Measurements from ENCODE around the gene DNM3. TPM values are rescaled to one million over a fixed set of nuclear protein-coding genes. Genes with fewer than 3 reads are reported as not detected.

Gene DNM3
- total and polyA plus RNA-seq, 9 of the 15 experiments (the other 6 are each of a cell fraction or from before 2014, with no cell fraction given) = 0.08 to 0.36 (median 0.22) TPM; not detected in 1

DNA sequence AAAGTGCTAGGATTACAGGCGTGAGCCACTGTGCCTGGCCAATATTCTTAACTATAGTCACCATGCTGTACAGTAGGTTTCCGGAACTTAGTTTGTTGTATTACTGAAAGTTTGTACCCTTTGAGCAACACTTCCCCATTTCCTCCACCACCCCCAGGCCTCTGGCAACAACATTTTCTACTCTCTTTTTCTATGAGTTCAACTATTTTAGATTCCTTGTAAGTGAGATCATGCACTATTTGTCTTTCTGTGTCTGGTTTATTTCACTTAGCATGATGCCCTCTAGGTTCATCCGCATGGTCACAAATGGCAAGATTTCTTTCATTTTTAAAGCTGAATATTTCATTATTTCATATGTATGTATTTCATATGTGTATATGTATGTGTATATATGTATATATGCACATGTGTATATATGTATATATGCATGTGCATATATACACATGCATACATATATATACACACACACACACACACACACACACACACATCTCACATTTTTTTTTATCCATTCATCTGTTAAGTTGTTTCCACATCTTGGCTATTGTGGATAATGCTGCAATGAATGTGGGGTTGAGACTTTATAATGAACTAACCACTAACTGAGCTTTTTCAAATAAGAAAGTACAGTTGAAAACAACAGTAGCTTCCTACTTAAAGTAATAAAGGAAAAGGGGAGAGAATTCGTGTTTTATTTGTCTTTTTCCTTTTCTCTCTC lies 322.4 kb downstream of the DNM3 start (continued):
- TF ChIP-seq NFE2L1 (tag; IDR thresholded peaks at IDR 0.05; ENCODE audit: borderline replicate concordance, low read depth) (no peak), POU5F1 (IDR thresholded peaks at IDR 0.05; ENCODE audit: borderline replicate concordance, low read depth, low read length, partially characterized antibody) (no peak), POLR2AphosphoS5 (IDR thresholded peaks at IDR 0.05; ENCODE audit: control insufficient read depth, insufficient read depth, low read depth, low read length) (no peak), KLF16 (IDR thresholded peaks at IDR 0.05) (no peak), JUND (IDR thresholded peaks at IDR 0.05; ENCODE audit: borderline replicate concordance, low read depth, low read length) (no peak), JUND (tag; IDR thresholded peaks at IDR 0.05; ENCODE audit: borderline replicate concordance, low read depth, low read length) (no peak), CEBPG (CRISPR knock-in tag; IDR thresholded peaks at IDR 0.05) (no peak), CEBPG (tag; conservative IDR thresholded peaks at IDR 0.05 in 1 of 2, IDR thresholded peaks at IDR 0.05 in 1 of 2) (no peak), CAMTA2 (CRISPR knock-in tag; conservative IDR thresholded peaks at IDR 0.05) (no peak), TGIF2 (CRISPR knock-in tag; IDR thresholded peaks at IDR 0.05) (no peak)

DNA sequence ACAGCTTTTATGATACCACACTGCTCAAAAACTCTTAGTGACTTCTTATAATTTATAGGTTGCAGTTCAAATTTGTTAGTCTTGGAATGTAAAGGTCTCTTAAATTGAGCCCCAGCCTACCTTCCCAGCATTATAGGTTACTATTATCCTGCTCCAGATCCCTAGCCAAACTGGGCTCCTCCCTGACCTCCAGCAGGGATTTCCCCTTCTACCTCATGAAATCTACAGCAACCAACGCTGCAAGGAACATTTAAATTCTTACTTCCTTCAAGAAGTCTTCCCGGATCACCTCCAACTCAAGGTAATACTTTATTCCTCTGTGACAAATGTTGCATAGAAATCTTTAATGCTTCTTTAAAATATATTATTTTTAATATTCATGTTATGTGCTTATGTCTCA lies 324.1 kb downstream of the DNM3 start:
- H3K4me2 ChIP-seq (ENCODE audit: insufficient read depth, low read length) = no peak overlapping the region
- no peak overlapping the region for H3K27ac ChIP-seq (ENCODE audit: extremely low read depth, low read depth, low read length)
- no peak overlapping the region for H3K4me3 ChIP-seq
- in situ Hi-C loops (cut with MboI) (no loop called here), intact Hi-C loops (cut with micrococcal nuclease) (no loop called here)
- H3K27me3 ChIP-seq (ENCODE audit: control insufficient read depth in 2 of 2, insufficient read depth in 2 of 2, low read length in 2 of 2) = no peaks in the 10 kb centered on the region; a peak in 1 of 5 replicates
- DNase-seq (ENCODE audit: extremely low read depth in 1 of 4, low spot score in 3 of 4) = no peak
- H3K9me3 ChIP-seq (replicated peaks; ENCODE audit: control insufficient read depth, insufficient read depth, low read depth, low read length) = no peaks in the 10 kb centered on the region
- no peaks in the 10 kb centered on the region for H3K79me2 ChIP-seq (ENCODE audit: control insufficient read depth, insufficient read depth, low read length)
- 3% methylated on average over 2 of the region's 2 CpGs for WGBS (ENCODE audit: insufficient coverage, low coverage, missing lambda C conversion rate)
- H3K9me1 ChIP-seq (ENCODE audit: control insufficient read depth, insufficient read depth, low read length) = no peaks in the 10 kb centered on the region
- ChIA-PET CTCF (ENCODE audit: low intra/inter-chr PET ratio) (no interaction called here), POLR2A (interaction anchor here (1.1 to 1.5 kb wide), 2 partner anchors 15 to 44 kb away, joined by 3 to 4 read pairs; no protein-coding TSS in a partner anchor)
- no peaks in the 10 kb centered on the region for H4K20me1 ChIP-seq (replicated peaks; ENCODE audit: control insufficient read depth, insufficient read depth, low read length)
- ATAC-seq = no peak
- no TSS peak for BruUV-seq (replicated peaks)
- no peak for FAIRE-seq
- no peak overlapping the region for H3K9ac ChIP-seq (ENCODE audit: insufficient read depth in 1 of 2, low read depth in 2 of 2, low read length in 2 of 2)
- H3K4me1 ChIP-seq (replicated peaks in 1 of 2; ENCODE audit: control insufficient read depth in 2 of 2, insufficient read depth in 2 of 2, low read length in 2 of 2) = no peaks in the 10 kb centered on the region
- H2AFZ ChIP-seq (ENCODE audit: low read depth, low read length) = no peak overlapping the region
- H3K36me3 ChIP-seq (ENCODE audit: control insufficient read depth, insufficient read depth, low read length) = no peaks in the 10 kb centered on the region
- no peak for TF ChIP-seq HNRNPK (IDR thresholded peaks at IDR 0.05; ENCODE audit: low read depth, low read length, poor library complexity, severe bottlenecking)
- no peak for TF ChIP-seq ZBED1 (IDR thresholded peaks at IDR 0.05)
- TF ChIP-seq, protein P1, sequence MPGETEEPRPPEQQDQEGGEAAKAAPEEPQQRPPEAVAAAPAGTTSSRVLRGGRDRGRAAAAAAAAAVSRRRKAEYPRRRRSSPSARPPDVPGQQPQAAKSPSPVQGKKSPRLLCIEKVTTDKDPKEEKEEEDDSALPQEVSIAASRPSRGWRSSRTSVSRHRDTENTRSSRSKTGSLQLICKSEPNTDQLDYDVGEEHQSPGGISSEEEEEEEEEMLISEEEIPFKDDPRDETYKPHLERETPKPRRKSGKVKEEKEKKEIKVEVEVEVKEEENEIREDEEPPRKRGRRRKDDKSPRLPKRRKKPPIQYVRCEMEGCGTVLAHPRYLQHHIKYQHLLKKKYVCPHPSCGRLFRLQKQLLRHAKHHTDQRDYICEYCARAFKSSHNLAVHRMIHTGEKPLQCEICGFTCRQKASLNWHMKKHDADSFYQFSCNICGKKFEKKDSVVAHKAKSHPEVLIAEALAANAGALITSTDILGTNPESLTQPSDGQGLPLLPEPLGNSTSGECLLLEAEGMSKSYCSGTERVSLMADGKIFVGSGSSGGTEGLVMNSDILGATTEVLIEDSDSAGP (CRISPR knock-in tag; IDR thresholded peaks at IDR 0.05) = no peak
- TF ChIP-seq, protein P2, sequence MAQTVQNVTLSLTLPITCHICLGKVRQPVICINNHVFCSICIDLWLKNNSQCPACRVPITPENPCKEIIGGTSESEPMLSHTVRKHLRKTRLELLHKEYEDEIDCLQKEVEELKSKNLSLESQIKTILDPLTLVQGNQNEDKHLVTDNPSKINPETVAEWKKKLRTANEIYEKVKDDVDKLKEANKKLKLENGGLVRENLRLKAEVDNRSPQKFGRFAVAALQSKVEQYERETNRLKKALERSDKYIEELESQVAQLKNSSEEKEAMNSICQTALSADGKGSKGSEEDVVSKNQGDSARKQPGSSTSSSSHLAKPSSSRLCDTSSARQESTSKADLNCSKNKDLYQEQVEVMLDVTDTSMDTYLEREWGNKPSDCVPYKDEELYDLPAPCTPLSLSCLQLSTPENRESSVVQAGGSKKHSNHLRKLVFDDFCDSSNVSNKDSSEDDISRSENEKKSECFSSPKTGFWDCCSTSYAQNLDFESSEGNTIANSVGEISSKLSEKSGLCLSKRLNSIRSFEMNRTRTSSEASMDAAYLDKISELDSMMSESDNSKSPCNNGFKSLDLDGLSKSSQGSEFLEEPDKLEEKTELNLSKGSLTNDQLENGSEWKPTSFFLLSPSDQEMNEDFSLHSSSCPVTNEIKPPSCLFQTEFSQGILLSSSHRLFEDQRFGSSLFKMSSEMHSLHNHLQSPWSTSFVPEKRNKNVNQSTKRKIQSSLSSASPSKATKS (CRISPR knock-in tag; IDR thresholded peaks at IDR 0.05) = no peak
- no peak for TF ChIP-seq HNRNPLL (IDR thresholded peaks at IDR 0.05; ENCODE audit: low read depth, low read length, poor library complexity, severe bottlenecking)
- TF ChIP-seq ZNF764 (CRISPR knock-in tag; IDR thresholded peaks at IDR 0.05; ENCODE audit: low read depth) = no peak
